Measurements from ENCODE around the gene POLR3A. TPM values are rescaled to one million over a fixed set of nuclear protein-coding genes. Genes with fewer than 3 reads are reported as not detected.

POLR3A gene
- total RNA-seq, 1 experiment from 2014 or later: 21.8 TPM

DNA sequence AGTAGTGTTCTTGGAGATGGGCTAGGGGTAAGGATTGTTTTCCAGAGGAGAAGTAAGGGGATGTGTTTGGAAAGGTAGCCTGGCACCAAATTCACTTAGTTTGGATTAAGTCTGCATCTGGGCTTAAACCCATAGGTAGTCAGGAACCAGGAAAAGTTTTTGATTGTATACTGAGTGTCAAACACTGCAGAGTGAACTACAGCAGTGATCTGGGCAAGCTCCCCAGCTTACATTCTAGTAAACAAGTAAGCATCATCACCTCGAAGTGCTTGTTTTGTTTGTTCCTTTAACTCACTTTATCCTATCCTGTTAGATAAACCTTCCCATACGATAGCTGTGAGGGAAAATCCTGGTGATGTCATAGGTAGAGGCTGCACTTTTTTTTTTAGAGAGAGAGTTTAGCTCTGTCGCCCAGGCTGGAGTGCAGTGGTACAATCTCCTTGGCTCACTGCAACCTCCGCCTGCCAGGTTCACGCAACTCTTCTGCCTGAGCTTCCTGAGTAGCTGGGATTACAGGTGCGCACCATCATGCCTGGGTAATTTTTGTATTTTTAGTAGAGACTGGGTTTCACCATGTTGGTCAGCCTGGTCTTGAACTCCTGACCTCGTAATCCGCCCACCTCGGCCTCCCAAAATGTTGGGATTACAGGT is 6.7 kb upstream of the POLR3A start:
- Histone ChIP-seq H3K9me3 (no peaks in the 10 kb centered on the region), H3K36me3 (peaks cover 69% of the 10 kb centered on the region), H3K27me3 (no peaks in the 10 kb centered on the region), H3K4me3 (peak overlapping the region; percentile 83)
- DNase-seq: no peak

DNA sequence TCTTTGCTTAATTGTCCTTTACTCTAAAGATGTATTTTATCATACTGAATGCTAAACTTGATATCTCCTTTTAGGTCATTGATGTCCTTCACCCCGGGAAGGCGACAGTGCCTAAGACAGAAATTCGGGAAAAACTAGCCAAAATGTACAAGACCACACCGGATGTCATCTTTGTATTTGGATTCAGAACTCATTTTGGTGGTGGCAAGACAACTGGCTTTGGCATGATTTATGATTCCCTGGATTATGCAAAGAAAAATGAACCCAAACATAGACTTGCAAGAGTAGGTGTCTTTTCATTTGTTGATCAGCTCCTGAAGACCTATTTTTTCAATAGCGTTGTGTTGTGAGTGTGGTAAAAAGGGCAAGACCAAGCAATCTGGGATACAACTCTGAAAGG is 6.1 kb upstream of the POLR3A start:
- H3K9me3 ChIP-seq: no peaks in the 10 kb centered on the region
- peak overlapping the region; percentile 83 for H3K4me3 ChIP-seq
- H3K36me3 ChIP-seq: peaks cover 63% of the 10 kb centered on the region
- H3K27me3 ChIP-seq: no peaks in the 10 kb centered on the region
- no peak for DNase-seq

DNA sequence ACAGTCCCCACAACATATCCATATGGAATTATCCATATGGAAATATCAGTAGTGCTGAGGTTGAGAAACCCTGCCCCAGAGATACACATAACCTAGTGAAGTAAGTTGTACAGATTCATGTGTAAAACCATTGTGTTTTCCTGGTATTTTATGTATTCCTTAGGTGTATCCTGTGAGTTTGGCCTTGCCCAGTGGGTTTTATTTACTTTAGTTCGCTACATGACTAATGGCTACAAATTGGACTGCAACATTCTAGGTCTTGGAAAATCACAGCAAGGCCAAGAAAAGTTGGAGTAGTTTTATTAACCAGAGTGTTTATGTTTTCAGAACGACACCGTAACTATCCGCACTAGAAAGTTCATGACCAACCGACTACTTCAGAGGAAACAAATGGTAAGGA is 5.7 kb upstream of the POLR3A start:
- Histone ChIP-seq H3K9me3 (no peaks in the 10 kb centered on the region), H3K36me3 (peaks cover 59% of the 10 kb centered on the region), H3K27me3 (no peaks in the 10 kb centered on the region), H3K4me3 (peak overlapping the region; percentile 83)
- DNase-seq: no peak

DNA sequence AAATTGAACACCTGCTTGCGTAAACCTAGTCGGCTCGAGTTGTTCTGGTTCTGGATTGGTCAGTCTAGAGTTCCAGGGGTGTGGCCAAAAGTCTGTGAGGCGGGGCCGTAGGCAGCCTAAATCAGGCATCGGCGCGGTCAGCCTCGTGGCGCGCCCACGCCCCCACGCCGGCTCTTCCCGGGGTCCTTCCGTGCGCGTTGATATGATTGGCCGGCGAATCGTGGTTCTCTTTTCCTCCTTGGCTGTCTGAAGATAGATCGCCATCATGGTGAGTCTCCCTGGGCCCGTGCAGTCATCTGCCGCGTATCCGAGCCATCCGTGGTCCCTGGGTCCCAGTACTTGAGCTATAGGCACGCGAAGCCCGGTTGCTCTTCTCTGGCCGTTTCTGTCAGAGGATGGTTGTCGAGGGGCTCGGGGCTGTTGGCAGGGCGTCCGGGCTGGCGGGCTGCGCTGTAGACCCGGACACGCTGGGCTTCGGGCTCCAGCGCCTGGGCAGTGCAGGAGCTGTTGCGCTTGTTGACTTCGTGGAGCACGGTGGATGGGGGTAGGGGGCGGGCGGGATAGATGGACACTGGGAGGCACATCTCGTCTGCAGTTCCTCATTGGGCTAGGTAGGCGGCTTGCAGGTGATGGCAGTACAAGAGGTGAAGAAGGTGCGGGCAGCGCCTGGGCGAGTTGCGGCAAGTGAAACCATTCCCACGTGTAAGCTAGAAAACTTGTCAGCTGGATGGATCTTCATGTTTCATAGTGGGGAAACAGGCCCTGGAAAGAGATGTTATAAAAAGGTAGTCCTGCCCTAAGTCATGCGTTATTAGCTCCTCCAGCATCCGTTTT is 4.5 kb upstream of the POLR3A start, which contains the start of gene RPS24:
Gene RPS24, plus strand, starts transcription at position 227 of the 834 bp plus-strand sequence. Its CDS starts 39 bp downstream, at position 266.
- H3K36me3 ChIP-seq: peaks cover 47% of the 10 kb centered on the region
- DNase-seq: peak; percentile 93
- peak within 1 kb of the TSS; percentile 83 for H3K4me3 ChIP-seq
- no peaks in the 10 kb centered on the region for H3K27me3 ChIP-seq
- no peaks in the 10 kb centered on the region for H3K9me3 ChIP-seq

DNA sequence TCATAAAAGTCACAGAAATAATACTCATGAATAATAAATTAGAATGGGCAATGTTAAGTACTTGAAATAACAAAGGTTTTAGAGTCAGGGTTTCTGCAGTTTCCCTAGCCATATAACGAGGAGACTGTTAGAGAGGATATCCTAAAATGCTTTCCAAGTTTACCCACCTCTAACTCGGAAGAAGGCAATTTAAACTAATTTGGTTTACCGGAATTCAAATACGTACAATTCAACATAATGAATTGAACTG is 4.0 kb upstream of the POLR3A start:
- Histone ChIP-seq H3K4me3 (peak overlapping the region; percentile 83), H3K36me3 (peaks cover 43% of the 10 kb centered on the region), H3K27me3 (no peaks in the 10 kb centered on the region), H3K9me3 (no peaks in the 10 kb centered on the region)
- no peak for DNase-seq

DNA sequence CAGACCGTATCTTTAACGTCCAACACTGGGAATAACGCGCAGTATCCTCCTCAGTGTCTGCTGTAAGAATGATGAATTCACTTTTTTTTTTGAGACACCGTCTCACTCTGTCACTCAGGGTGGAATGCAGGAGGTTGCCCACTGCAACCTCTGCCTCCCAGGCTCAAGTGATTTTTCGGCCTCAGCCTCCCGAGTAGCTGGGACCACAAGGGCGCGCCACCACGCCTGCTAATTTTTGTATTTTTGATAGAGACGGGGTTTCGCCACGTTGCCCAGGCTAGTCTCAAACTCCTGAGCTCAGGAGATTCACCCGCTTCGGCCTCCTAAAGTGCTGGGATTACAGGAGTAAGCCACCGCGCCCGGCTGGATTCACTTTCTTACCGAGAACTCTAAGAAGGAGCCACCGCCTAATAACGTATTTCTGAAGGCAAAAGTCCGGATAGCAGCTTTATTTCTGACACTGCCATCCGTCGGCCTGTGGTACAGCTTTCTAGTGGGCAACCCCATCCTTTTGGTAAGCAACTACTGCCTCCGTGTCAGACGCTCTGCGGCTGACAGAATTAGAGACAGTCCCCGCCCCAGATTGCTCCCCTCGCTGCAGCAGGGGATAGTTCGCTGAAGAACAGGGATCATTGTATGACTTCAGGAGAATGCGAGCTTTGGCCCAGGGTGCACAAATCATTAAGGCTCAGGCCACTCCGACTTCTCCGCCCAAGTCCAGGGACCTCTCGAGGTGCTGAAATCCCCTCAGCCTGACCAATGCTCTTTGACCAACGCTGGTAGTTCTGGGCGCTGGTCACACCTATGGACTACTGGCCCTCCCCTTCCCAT is 662 bp downstream of the POLR3A start:
- peak; percentile 22 for DNase-seq
- no peaks in the 10 kb centered on the region for H3K9me3 ChIP-seq
- peak overlapping the region; percentile 96 for H3K4me3 ChIP-seq
- peaks cover 30% of the 10 kb centered on the region for H3K36me3 ChIP-seq
- no peaks in the 10 kb centered on the region for H3K27me3 ChIP-seq

DNA sequence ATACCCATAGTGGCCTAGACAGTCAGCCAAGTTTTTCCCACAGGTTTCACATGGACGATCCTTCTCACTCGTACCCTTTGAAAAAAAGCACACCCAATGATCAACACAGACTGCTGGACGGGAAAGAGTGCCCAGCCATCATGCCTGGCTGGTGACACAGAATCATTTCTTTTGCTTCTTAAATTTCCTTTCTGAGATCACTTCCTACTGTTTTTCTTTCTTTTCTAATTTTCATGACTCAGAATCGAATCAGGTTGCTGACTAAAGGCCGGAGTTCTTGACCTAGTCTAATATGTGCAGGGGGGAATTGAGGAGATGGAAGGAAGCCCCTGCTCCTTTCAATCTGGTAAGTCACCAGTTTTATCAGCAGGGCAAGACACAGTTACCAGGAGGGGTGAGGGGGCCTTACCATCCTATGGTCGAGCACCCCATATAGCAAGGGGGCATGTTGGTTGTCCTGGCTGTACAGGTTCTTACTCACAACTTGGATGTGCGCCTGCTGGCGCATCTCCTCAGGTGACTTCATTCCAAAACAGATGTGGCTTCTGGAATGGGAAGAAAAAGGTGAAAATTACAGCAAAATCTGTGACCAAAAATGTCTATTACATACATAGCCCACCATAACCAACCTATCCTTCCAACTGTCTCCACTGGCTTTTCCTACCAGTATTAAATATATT is 3.5 kb downstream of the POLR3A start:
- Histone ChIP-seq H3K27me3 (no peaks in the 10 kb centered on the region), H3K9me3 (no peaks in the 10 kb centered on the region), H3K4me3 (no peak overlapping the region), H3K36me3 (peaks cover 57% of the 10 kb centered on the region)
- DNase-seq: peak; percentile 63

DNA sequence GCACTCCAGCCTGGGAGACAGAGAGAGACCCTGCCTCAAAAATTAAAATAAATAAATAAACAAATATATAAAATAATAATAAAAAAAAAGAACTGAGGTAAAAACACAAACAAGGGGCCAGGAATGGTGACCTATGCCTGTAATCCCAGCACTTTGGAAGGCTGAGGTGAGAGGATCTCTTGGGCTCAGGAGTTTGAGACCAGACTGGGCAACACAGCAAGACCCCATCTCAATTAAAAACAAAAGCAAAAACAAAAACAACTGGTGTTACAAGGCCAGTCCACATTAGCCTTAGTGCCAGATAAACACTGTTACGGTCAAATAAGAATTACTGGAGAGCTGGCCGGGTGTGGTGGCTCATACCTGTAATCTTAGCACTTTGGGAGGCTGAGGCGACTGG is 5.6 kb downstream of the POLR3A start:
- Histone ChIP-seq H3K27me3 (no peaks in the 10 kb centered on the region), H3K4me3 (no peak overlapping the region), H3K9me3 (no peaks in the 10 kb centered on the region), H3K36me3 (peaks cover 73% of the 10 kb centered on the region)
- no peak for DNase-seq

DNA sequence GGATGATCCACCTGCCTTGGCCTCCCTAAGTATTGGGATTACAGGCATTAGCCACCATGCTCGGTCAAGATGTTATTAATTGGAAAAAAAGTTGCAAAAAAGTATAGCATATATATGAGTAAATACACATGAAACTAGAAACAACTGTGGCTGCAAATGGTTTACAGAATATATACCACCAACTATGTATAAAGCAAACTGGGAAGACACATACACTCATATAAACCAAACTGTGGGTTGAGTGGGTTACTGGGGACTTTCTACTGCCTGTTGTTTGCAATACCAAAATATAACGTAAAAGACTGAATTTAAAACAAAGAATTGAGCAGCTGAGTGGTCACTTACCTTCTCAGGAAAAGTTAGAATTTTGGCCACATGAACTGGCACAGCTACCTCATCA is 8.1 kb downstream of the POLR3A start:
- Histone ChIP-seq H3K27me3 (no peaks in the 10 kb centered on the region), H3K4me3 (no peak overlapping the region), H3K36me3 (peaks cover 71% of the 10 kb centered on the region), H3K9me3 (no peaks in the 10 kb centered on the region)
- DNase-seq: no peak

DNA sequence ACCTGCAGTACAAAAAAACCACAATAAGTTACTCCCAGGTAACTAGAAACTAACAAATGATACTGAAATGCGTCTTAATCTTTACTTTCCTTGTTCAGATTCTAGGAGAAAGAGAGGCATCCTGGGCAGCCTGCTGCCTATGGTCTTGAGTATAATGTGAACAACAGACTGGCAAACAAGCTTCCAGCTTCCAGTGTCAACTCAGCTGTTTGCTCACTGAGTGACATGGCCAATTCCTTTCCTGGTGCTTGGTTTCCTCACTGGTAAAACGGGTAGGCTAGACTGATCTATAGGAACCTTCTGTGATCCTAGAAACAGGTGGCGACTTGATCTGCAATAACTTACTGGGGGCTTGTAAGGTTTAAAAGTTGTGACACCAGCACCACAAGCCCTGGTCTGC is 10.1 kb downstream of the POLR3A start:
- Histone ChIP-seq H3K4me3 (no peak overlapping the region), H3K27me3 (no peaks in the 10 kb centered on the region), H3K9me3 (no peaks in the 10 kb centered on the region), H3K36me3 (peaks cover 74% of the 10 kb centered on the region)
- no peak for DNase-seq

DNA sequence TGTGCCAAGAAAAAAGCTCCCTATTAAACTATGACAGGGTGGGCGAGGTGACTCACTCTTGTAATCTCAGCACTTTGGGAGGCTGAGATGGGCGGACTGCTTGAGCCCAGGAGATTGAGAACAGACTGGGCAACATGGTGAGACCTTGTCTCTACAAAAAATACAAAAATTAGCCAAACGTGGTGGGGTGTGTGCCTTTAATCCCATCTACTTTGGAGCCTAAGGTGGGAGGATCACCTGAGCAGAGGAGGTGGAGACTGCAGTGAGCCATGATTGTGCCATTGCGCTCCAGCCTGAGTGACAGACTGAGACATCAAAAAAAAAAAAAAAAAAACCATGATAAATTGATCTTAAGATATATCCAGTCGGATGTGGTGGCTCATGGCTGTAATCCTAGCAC is 11.5 kb downstream of the POLR3A start:
- no peak for DNase-seq
- H3K27me3 ChIP-seq: no peaks in the 10 kb centered on the region
- no peaks in the 10 kb centered on the region for H3K9me3 ChIP-seq
- peaks cover 76% of the 10 kb centered on the region for H3K36me3 ChIP-seq
- H3K4me3 ChIP-seq: no peak overlapping the region

DNA sequence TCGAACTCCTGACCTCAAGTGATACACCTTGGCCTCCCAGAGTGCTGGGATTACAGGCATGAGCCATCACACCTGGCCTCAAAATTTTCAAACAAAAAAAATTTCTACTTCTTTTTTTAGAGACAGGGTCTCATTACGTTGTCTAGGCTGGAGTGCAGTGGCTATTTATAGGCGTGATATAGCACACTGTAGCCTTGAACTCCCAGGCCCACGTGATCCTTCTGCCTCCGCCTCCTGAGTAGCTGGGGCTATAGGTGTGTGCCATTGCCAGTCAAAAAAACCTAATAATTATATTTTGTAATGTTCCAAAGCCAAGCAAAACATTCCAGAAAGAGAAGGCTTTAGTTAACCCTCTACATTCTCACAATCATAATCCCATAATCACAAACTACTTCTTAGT is 13.8 kb downstream of the POLR3A start:
- H3K27me3 ChIP-seq: no peaks in the 10 kb centered on the region
- H3K36me3 ChIP-seq: peaks cover 76% of the 10 kb centered on the region
- no peak overlapping the region for H3K4me3 ChIP-seq
- DNase-seq: no peak
- no peaks in the 10 kb centered on the region for H3K9me3 ChIP-seq

DNA sequence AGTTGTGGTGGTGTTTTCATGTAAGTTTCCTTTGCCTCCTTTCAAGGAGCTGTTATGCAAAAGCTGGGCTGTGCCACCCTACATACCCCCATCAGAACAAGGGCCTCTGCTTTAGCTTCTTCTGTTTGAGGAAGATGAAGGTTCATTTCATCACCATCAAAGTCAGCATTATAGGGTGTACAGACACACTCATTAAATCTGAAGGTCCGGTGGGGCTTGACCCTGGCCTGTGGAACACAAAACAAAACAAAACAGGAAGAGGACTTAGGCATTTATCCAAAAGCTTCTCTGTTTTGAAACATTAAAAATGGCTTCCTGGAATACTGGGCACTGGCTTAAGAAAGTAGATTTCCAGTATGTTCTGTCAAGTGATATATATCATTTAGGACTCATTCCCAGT is 15.8 kb downstream of the POLR3A start:
- H3K9me3 ChIP-seq: no peaks in the 10 kb centered on the region
- no peaks in the 10 kb centered on the region for H3K27me3 ChIP-seq
- peaks cover 76% of the 10 kb centered on the region for H3K36me3 ChIP-seq
- H3K4me3 ChIP-seq: no peak overlapping the region
- no peak for DNase-seq

DNA sequence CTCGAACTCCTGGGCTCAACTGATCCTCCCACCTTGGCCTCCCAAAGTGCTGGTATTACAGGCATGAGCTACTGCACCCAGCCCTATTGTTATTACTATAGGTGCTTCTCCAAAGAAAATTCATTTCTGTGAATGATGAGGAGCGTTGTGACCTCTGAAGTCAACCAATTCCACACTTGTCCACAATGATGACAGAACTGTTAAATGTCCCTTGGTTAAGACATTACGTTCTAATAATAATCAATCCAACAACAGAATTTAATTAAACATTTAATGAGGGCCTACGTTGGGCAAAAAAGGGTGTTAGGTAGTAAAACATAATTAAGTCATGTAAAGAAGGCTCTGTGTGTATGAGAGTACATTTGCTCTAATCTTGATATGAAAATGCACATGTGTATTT is 18.2 kb downstream of the POLR3A start:
- DNase-seq: no peak
- Histone ChIP-seq H3K4me3 (no peak overlapping the region), H3K27me3 (no peaks in the 10 kb centered on the region), H3K36me3 (peaks cover 86% of the 10 kb centered on the region), H3K9me3 (no peaks in the 10 kb centered on the region)

DNA sequence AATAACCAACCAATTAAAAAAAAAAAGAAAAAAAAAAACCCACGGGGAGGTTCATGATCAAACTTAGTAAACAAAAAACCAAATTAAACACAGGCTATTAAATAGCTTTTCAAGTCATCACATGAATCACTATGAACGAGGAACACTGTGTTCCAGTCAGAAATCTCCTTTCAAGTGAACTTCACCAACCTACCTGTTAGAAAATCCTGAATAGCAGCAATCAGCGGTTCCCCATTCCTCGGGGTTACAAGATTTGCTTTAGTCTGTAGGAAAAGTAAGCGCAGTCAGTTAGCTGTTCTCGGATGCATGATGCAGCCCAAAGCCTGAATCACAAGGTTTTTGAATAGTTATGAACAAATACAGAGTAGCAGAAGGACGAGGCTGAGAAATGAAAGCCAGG is 19.0 kb downstream of the POLR3A start:
- peaks cover 86% of the 10 kb centered on the region for H3K36me3 ChIP-seq
- H3K27me3 ChIP-seq: no peaks in the 10 kb centered on the region
- no peak for DNase-seq
- H3K4me3 ChIP-seq: no peak overlapping the region
- H3K9me3 ChIP-seq: no peaks in the 10 kb centered on the region

DNA sequence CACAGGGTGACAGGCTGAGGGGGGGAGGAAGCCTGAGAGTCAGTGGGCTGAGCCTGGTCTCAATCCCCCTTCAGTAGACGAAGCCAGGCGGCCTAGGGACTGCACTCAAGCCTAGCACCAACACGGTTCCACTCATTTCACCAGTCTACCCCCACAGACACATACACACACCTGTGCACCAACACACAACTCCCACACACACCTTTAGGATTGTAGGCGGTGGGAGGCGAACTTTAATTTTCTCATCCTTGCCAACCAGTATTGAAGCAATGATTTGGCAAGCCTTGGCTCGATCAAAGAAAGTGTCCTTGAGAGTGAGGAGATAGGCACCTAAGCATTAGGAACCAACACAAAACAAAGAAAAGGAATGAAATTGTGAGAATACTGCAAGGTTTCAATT is 19.7 kb downstream of the POLR3A start:
- Histone ChIP-seq H3K36me3 (peaks cover 86% of the 10 kb centered on the region), H3K27me3 (no peaks in the 10 kb centered on the region), H3K4me3 (no peak overlapping the region), H3K9me3 (no peaks in the 10 kb centered on the region)
- DNase-seq: no peak

DNA sequence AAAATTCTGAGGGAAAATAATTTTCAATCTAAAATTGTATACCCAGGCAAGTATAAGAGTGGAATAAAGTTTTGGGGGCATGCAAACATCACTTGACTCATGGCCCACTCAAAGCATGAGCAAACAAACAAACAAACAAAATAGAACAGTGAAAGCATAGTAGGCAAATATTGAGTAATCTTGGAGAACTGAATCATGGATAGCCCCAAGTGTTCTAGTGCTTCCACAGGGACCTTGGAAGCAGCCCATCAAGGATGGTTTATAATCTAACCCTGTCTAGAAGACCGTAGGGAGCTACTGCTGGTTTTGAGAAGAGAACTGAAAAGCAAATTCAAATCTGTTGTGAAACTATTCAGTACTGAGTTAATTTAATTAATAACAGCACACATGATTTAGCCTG is 22.1 kb downstream of the POLR3A start:
- no peaks in the 10 kb centered on the region for H3K9me3 ChIP-seq
- DNase-seq: no peak
- no peaks in the 10 kb centered on the region for H3K27me3 ChIP-seq
- H3K4me3 ChIP-seq: no peak overlapping the region
- H3K36me3 ChIP-seq: peaks cover 87% of the 10 kb centered on the region
